Measurements from ENCODE around the gene EIF1. TPM values are rescaled to one million over a fixed set of nuclear protein-coding genes. Genes with fewer than 3 reads are reported as not detected.
A peak's percentile ranks its signal among the peaks of the same experiment; 100 is the strongest.

The EIF1 gene
- total RNA-seq, 2 donors from 2014 or later, result 99.5 to 120 TPM

GRCh38 chr17:41707803-41708669, 19.4 kb downstream of the EIF1 start:
- Histone ChIP-seq H3K27ac (no peak overlapping the region), H3K4me1 (peaks cover 6% of the 10 kb centered on the region), H3K36me3 (replicated peaks in 1 of 2; ENCODE audit: insufficient read depth in 1 of 2, low read depth in 2 of 2) (no peaks in the 10 kb centered on the region), H3K4me3 (no peak overlapping the region), H3K27me3 (no peaks in the 10 kb centered on the region), H3K9me3 (no peaks in the 10 kb centered on the region)
- no peak for TF ChIP-seq POLR2A (IDR thresholded peaks at IDR 0.05)
- ATAC-seq (no peak), DNase-seq (no peak)
- 59 to 66% methylated on average over 9 of the region's 10 CpGs for WGBS, 2 donors
- intact Hi-C loops (cut with DNase I), result no loop called here

DNA sequence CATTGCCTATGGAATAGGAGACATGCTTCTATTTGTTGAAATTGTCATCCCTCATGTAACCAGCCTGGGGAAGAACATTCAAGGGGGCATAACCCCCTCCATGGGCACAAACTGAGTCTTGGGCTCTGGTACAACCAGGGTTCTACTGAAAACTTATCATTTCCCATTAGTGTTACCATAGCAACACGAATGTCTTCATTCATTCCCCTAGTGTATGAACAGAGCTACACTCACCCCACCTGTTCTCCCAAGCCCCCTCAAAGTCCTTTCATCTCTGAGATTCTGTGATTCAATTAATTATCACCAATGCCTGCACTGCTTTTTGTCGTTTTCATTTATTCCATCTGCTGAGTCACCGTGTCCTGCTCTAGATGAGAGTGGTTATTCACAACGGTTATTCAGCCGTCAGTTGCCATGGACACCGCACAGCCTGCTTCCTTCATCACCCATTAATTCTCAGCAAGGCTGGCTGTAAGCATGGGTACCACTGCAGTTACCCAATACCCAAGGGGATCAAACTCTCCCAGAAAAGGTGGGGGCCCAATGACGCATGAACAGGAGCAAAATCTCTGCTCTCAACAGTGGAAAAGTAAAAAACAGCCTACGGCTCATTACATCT, 21.9 kb downstream of the EIF1 start:
- Histone ChIP-seq H3K27me3 (no peaks in the 10 kb centered on the region), H3K9me3 (no peaks in the 10 kb centered on the region), H3K4me3 (no peak overlapping the region), H3K36me3 (replicated peaks in 1 of 2; ENCODE audit: insufficient read depth in 1 of 2, low read depth in 2 of 2) (no peaks in the 10 kb centered on the region), H3K27ac (no peak overlapping the region), H3K4me1 (peaks cover 2% of the 10 kb centered on the region)
- ATAC-seq, result no peak
- WGBS, 2 donors, result 44 to 59% methylated on average over 8 of the region's 8 CpGs
- TF ChIP-seq POLR2A (IDR thresholded peaks at IDR 0.05), result no peak
- TF ChIP-seq, protein P1, sequence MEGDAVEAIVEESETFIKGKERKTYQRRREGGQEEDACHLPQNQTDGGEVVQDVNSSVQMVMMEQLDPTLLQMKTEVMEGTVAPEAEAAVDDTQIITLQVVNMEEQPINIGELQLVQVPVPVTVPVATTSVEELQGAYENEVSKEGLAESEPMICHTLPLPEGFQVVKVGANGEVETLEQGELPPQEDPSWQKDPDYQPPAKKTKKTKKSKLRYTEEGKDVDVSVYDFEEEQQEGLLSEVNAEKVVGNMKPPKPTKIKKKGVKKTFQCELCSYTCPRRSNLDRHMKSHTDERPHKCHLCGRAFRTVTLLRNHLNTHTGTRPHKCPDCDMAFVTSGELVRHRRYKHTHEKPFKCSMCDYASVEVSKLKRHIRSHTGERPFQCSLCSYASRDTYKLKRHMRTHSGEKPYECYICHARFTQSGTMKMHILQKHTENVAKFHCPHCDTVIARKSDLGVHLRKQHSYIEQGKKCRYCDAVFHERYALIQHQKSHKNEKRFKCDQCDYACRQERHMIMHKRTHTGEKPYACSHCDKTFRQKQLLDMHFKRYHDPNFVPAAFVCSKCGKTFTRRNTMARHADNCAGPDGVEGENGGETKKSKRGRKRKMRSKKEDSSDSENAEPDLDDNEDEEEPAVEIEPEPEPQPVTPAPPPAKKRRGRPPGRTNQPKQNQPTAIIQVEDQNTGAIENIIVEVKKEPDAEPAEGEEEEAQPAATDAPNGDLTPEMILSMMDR (IDR thresholded peaks at IDR 0.05), result no peak
- intact Hi-C loops (cut with DNase I), result no loop called here
- peak in 3 of 4 donors; percentile 31 to 59 (median 41) for DNase-seq

GRCh38 chr17:41711669-41712400, 23.1 kb downstream of the EIF1 start, which contains the start of gene GAST:
Gene GAST (plus strand): TSS chr17:41712331. CDS start chr17:41715437, 3,106 bp downstream.
- TF ChIP-seq, protein P1 (IDR thresholded peaks at IDR 0.05), result no peak
- no peaks in the 10 kb centered on the region for H3K4me1 ChIP-seq
- no peak within 1 kb of the TSS for H3K27ac ChIP-seq
- ATAC-seq (no peak), DNase-seq (no peak)
- intact Hi-C loops (cut with DNase I), result no loop called here
- H3K4me3 ChIP-seq, result no peak within 1 kb of the TSS
- H3K27me3 ChIP-seq, result no peaks in the 10 kb centered on the region
- H3K9me3 ChIP-seq, result no peaks in the 10 kb centered on the region
- 82 to 83% methylated on average over 11 to 12 of the region's 12 CpGs for WGBS, 2 donors
- H3K36me3 ChIP-seq (replicated peaks in 1 of 2; ENCODE audit: insufficient read depth in 1 of 2, low read depth in 2 of 2), result no peaks in the 10 kb centered on the region

- intact Hi-C loops (cut with DNase I), result no loop called here
- WGBS, 2 donors, result 62 to 64% methylated on average over 15 of the region's 15 CpGs
- Histone ChIP-seq H3K27ac (no peak overlapping the region), H3K36me3 (replicated peaks in 1 of 2; ENCODE audit: insufficient read depth in 1 of 2, low read depth in 2 of 2) (no peaks in the 10 kb centered on the region), H3K27me3 (no peaks in the 10 kb centered on the region), H3K4me1 (peaks cover 10% of the 10 kb centered on the region), H3K4me3 (no peak overlapping the region), H3K9me3 (no peaks in the 10 kb centered on the region)
- DNase-seq, result no peak
- TF ChIP-seq, protein P1 (IDR thresholded peaks at IDR 0.05), result no peak
- no peak for TF ChIP-seq POLR2A (IDR thresholded peaks at IDR 0.05)
- peak; percentile 30 for ATAC-seq
Measured at GRCh38 chr17:41717408-41718286, 29.0 kb downstream of the EIF1 start.
